GM12891 (cell line): ENCODE results near the gene TCF20.

Source experiments
- POLR2A ChIP-seq: IDR thresholded peaks from 2 replicates; pipeline ENCODE4 v1.6.1; 2011; ENCODE audit warnings: low read depth, low read length, control low read depth
- POLR2AphosphoS5 ChIP-seq: IDR thresholded peaks from 2 replicates; pipeline ENCODE4 v1.6.1; 2011; ENCODE audit warnings: low read depth, low read length, control low read depth

DNA sequence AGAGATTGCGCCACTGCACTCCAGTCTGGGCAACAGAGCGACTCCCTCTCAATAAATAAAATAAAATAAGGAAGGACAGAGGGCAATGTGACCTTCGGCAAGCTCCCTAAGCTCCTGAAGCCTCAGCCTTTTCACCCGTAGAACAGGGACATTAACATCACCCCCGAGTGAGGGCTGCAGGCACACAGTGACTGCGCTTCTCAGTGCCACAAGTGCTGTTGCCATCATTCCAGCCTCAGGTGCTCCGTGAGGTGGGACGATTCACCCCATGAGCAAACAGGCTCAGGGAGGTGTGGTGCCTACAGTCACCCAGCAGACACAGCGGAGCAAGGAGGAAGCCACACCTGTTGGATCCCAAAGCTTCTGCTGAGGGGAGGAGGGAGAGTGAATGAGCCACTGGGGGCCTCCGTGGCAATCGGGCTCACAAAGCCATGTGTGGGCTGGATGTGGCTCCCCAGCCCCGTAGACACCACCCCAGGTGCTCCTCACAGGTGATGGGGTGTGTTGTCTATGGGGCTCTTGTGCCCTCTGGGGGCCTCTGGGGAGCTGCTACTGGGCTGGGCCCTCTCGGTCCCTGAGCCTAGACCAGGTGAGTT, 9.1 kb upstream of the TCF20 start:
- no peak for TF ChIP-seq POLR2A
- no peak for TF ChIP-seq POLR2AphosphoS5
